Endodermal cell (in vitro differentiated cells): ENCODE data around the gene SNX13. TPM values are rescaled to one million over a fixed set of nuclear protein-coding genes. Genes with fewer than 3 reads are reported as not detected.

Experiments used
- DNase-seq: peaks from one replicate; pipeline ENCODE4 v3.0.0-alpha.2; 2017
- H3K27ac ChIP-seq: 2 replicates; pipeline ENCODE4 v1.5.1; 2013; ENCODE audit warnings: mild to moderate bottlenecking, low read depth, low read length, moderate library complexity
- H3K27me3 ChIP-seq: 2 replicates; pipeline ENCODE4 v1.6.1; 2013; ENCODE audit warnings: mild to moderate bottlenecking, low read length, moderate library complexity; ENCODE audit not compliant: insufficient read depth, control insufficient read depth, poor library complexity, severe bottlenecking
- H3K36me3 ChIP-seq: 2 replicates; pipeline ENCODE4 v1.7.0; 2013; ENCODE audit warnings: mild to moderate bottlenecking, low read length, moderate library complexity; ENCODE audit not compliant: control insufficient read depth, insufficient read depth
- H3K4me1 ChIP-seq: one replicate; pipeline ENCODE4 v1.7.0; 2013; ENCODE audit warnings: low read length; ENCODE audit not compliant: control insufficient read depth, insufficient read depth
- H3K4me3 ChIP-seq: 2 replicates; pipeline ENCODE4 v1.5.1; 2013; ENCODE audit warnings: mild to moderate bottlenecking, low read length, moderate library complexity
- H3K9ac ChIP-seq: 2 replicates; pipeline ENCODE4 v1.6.1; 2013; ENCODE audit warnings: mild to moderate bottlenecking, low read length, moderate library complexity; ENCODE audit not compliant: poor library complexity, severe bottlenecking; ENCODE audit errors: extremely low read depth
- H3K9me3 ChIP-seq: 2 replicates; pipeline ENCODE4 v1.6.1; 2013; ENCODE audit warnings: mild to moderate bottlenecking, low read length, moderate library complexity; ENCODE audit not compliant: control insufficient read depth
- H3K27ac Mint-ChIP-seq: 2 replicates; pipeline ENCODE4 v1.8.0; 2020; ENCODE audit warnings: mixed read lengths
- H3K27me3 Mint-ChIP-seq: 2 replicates; pipeline ENCODE4 v1.8.0; 2021; ENCODE audit warnings: mild to moderate bottlenecking, mixed read lengths; ENCODE audit not compliant: insufficient read depth
- H3K36me3 Mint-ChIP-seq: 2 replicates; pipeline ENCODE4 v1.8.0; 2020; ENCODE audit warnings: low read depth, mixed read lengths
- H3K4me1 Mint-ChIP-seq: 2 replicates; pipeline ENCODE4 v1.8.0; 2020; ENCODE audit warnings: mixed read lengths
- H3K4me3 Mint-ChIP-seq: 2 replicates; pipeline ENCODE4 v1.8.0; 2020; ENCODE audit warnings: mild to moderate bottlenecking, moderate library complexity, mixed read lengths
- H3K9me3 Mint-ChIP-seq: 2 replicates; pipeline ENCODE4 v1.8.0; 2020; ENCODE audit warnings: mild to moderate bottlenecking, mixed read lengths
- CTCF ChIP-seq: fragments of 200-600 bp; sonication (generic); conservative IDR thresholded peaks from 2 replicates; pipeline ENCODE4 v1.5.0; 2021; ENCODE audit warnings: antibody characterized with exemption, mild to moderate bottlenecking
- WGBS, 2 experiments: methylation state at CpG; one replicate each; pipeline versions ENCODE4 v1.1.5 to v1.1.7; 2013; ENCODE audit warnings: missing lambda C conversion rate in 2 of 2, mixed read lengths in 1 of 2; ENCODE audit not compliant: insufficient coverage in 1 of 2, insufficient read length in 1 of 2; 5-methylcytosine and 5-hydroxymethylcytosine counted together
- total RNA-seq, 2 donors: library from RNA; stranded (reverse); fragmentation: NEBNext Ultra II Directional in 1 of 2; extraction: Animal tissue kit (Norgen Biotek cat#: 25700) in 1 of 2; gene quantifications; 2 replicates in 1 of 2; 3 replicates in 1 of 2; pipeline ENCODE4 v1.2.1, GENCODE V29; 2021

Gene SNX13
- total RNA-seq, 2 donors from 2014 or later = 32.8 to 38.8 TPM

GRCh38 chr7:17946591-17946990 is 6.3 kb upstream of the SNX13 start:
- Histone ChIP-seq H3K36me3 (no peaks in the 10 kb centered on the region), H3K4me1 (peaks cover 2% of the 10 kb centered on the region), H3K9me3 (no peaks in the 10 kb centered on the region), H3K27ac (no peak overlapping the region), H3K9ac (no peak overlapping the region), H3K4me3 (no peak overlapping the region), H3K27me3 (no peaks in the 10 kb centered on the region)
- Mint-ChIP-seq H3K4me3 (no peak overlapping the region), H3K4me1 (peaks cover under 1% of the 10 kb centered on the region), H3K27ac (no peak overlapping the region), H3K9me3 (no peaks in the 10 kb centered on the region), H3K27me3 (peaks cover 2% of the 10 kb centered on the region), H3K36me3 (no peaks in the 10 kb centered on the region)
- no peak for TF ChIP-seq CTCF
- DNase-seq = no peak
- 96 to 100% methylated on average over 1 of the region's 1 CpG for WGBS, 2 experiments

- WGBS, 2 experiments = 64% methylated on average over 1 of the region's 1 CpG; no CpG with 5 or more reads in 1 of the 2 experiments
- Histone ChIP-seq H3K4me1 (peaks cover 5% of the 10 kb centered on the region), H3K9ac (no peak overlapping the region), H3K27me3 (no peaks in the 10 kb centered on the region), H3K27ac (no peak overlapping the region), H3K9me3 (no peaks in the 10 kb centered on the region), H3K36me3 (no peaks in the 10 kb centered on the region), H3K4me3 (no peak overlapping the region)
- Mint-ChIP-seq H3K4me3 (no peak overlapping the region), H3K27ac (no peak overlapping the region), H3K36me3 (no peaks in the 10 kb centered on the region), H3K9me3 (no peaks in the 10 kb centered on the region), H3K27me3 (peaks cover 2% of the 10 kb centered on the region), H3K4me1 (peaks cover 6% of the 10 kb centered on the region)
- TF ChIP-seq CTCF = peak; percentile 60
- no peak for DNase-seq
Observed at GRCh38 chr7:17944720-17945119, 4.4 kb upstream of the SNX13 start.

- Mint-ChIP-seq H3K27ac (no peak overlapping the region), H3K4me3 (no peak overlapping the region), H3K9me3 (no peaks in the 10 kb centered on the region), H3K36me3 (no peaks in the 10 kb centered on the region), H3K4me1 (peaks cover 18% of the 10 kb centered on the region), H3K27me3 (peaks cover 2% of the 10 kb centered on the region)
- no peak overlapping the region for H3K27ac ChIP-seq
- no peak for TF ChIP-seq CTCF
- H3K9me3 ChIP-seq = no peaks in the 10 kb centered on the region
- WGBS, 2 experiments = 93% methylated on average over 2 of the region's 2 CpGs; no CpG with 5 or more reads in 1 of the 2 experiments
- no peak overlapping the region for H3K9ac ChIP-seq
- no peaks in the 10 kb centered on the region for H3K27me3 ChIP-seq
- DNase-seq = no peak
- H3K4me1 ChIP-seq = peaks cover 5% of the 10 kb centered on the region
- H3K4me3 ChIP-seq = no peak overlapping the region
- H3K36me3 ChIP-seq = no peaks in the 10 kb centered on the region
Observed at GRCh38 chr7:17943006-17943405, 2.7 kb upstream of the SNX13 start.
